GM12873 (cell line): ENCODE data around the gene ZNF747.
A peak's percentile ranks its signal among the peaks of the same experiment; 100 is the strongest.

Experiments
- CTCF ChIP-seq: IDR thresholded peaks from 2 replicates; pipeline ENCODE4 v1.5.1; 2012; ENCODE audit warnings: low read depth, mild to moderate bottlenecking, moderate library complexity, low read length, control low read depth; ENCODE audit not compliant: insufficient read depth; ENCODE audit errors: missing control alignments

The ZNF747 gene

DNA sequence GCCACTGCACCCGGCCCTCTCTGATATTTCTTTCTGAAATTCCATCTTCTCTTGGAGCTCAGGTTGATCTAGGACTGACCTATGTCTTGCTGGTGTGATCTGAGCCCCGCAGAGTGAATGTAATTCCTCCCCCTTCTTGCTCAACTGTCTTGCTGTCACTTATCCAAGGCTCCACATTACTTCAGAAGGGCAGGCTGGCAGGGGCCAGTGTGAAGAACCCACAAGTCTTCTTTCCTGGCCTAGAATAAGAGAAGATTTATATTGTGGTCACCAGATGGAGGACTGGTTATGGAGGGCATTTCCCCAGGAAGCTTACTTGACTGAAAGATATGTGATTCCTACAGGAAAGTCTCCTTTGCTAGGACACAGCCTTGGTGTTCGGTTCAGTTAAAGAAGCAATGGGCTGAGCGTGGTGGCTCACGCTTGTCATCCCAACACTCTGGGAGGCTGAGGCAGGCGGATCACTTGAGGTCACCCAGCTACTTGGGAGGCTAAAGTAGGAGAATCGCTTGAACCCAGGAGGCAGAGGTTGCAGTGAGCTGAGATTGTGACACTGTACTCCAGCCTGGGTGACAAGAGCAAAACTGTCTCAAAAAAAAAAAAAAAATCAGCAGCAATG is 48.7 kb downstream of the ZNF747 start:
- TF ChIP-seq CTCF: no peak

DNA sequence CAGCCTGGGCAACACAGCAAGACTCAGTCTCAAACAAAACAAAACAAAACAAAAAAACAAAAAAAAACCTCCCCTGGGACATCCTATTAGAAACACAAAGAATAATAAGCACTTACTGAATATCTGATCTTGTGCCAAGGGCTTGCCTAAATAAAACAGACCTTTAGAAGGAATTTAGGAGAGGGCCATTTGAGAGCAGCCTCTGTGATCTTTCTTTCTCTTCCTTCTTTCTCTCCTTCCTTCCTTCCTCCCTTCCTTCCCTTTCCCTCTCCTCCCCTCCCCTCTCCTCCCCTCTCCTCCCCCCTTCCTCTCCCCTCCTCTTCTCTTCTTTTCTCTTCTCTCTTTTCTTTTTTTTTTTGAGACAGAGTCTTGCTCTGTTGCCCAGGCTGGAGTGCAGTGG is 49.8 kb downstream of the ZNF747 start:
- no peak for TF ChIP-seq CTCF

- peak; percentile 37 for TF ChIP-seq CTCF
Observed at GRCh38 chr16:30482366-30482765, 52.3 kb downstream of the ZNF747 start.

DNA sequence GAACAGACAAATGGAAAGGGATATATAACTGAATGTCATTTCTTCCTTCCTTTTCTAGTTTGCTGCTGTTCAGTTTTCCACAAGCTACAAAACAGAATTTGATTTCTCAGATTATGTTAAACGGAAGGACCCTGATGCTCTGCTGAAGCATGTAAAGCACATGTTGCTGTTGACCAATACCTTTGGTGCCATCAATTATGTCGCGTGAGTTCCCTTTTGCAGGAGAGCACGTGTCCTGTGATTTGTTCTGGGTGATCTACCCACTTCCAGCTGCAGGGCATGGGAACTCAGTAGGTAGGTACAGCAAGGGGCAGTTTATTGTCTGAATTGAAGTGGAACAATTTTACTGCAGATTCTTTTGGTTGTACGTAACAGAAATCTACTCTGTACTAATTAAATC is 53.3 kb downstream of the ZNF747 start:
- no peak for TF ChIP-seq CTCF
